HCT116 (cell line): ENCODE results near the gene DPF3. TPM values are rescaled to one million over a fixed set of nuclear protein-coding genes. Genes with fewer than 3 reads are reported as not detected.

ENCODE experiments used
- ATAC-seq: fragments of 200-7000 bp; cut with Tn5 transposase; 2 replicates; pipeline ENCODE4 v1.9.1; 2020; ENCODE audit warnings: mild to moderate bottlenecking, moderate library complexity
- BruUV-seq: library from RNA; stranded (reverse); fragments of 400-500 nt; replicated peaks from 2 replicates; lab custom pipeline; 2021; lab: Mats Ljungman, UMichigan
- CTCF ChIA-PET: fragments of 300-600 bp; sonication (Branson Sonifier 250); formaldehyde crosslinking; loops from one replicate; lab custom pipeline; 2021; ENCODE audit warnings: antibody characterized with exemption; lab: Charles Lee
- POLR2A ChIA-PET: fragments of 300-600, 350-600 bp; sonication (Branson Sonifier 250); formaldehyde crosslinking; loops from one replicate; lab custom pipeline; 2021; ENCODE audit warnings: antibody characterized with exemption; lab: Charles Lee
- RAD21 ChIA-PET, 2 experiments: fragments of 300-600 bp; sonication (Branson Sonifier 250); formaldehyde crosslinking; loops; one replicate each; lab custom pipeline; 2023; ENCODE audit warnings: low total read pairs in 2 of 2; ENCODE audit not compliant: uncharacterized antibody in 2 of 2, unreplicated experiment in 2 of 2, low non-redundant PET in 1 of 2; lab: Charles Lee
- DNase-seq: peaks from one replicate; pipeline ENCODE4 v3.0.0-alpha.2; 2010; ENCODE audit warnings: low read depth, low spot score
- H2AFZ ChIP-seq: fragments of 200-600 bp; shearing (Covaris generic), sonication (generic); 2 replicates; pipeline ENCODE4 v1.6.1; 2017; ENCODE audit warnings: low read depth, mixed run types, mixed read lengths, antibody characterized with exemption, low read length; ENCODE audit not compliant: poor library complexity, severe bottlenecking
- H3K27ac ChIP-seq: 2 replicates; pipeline ENCODE4 v1.5.1; 2012; ENCODE audit warnings: low read depth, low read length
- H3K27me3 ChIP-seq: fragments of 200-600 bp; sonication (generic); 2 replicates; pipeline ENCODE4 v1.6.1; 2016; ENCODE audit warnings: mixed run types, low read length, mixed read lengths; ENCODE audit not compliant: insufficient read depth
- H3K36me3 ChIP-seq, 2 experiments: fragments of 200-500 bp in 1 of 2; fragments of 200-600 bp in 1 of 2; sonication (Bioruptor generic) in 1 of 2; sonication (generic) in 1 of 2; 2 replicates each; pipeline versions ENCODE4 v1.5.1 to v1.6.1; 2014 to 2016; ENCODE audit warnings: low read length in 2 of 2, inconsistent platforms in 1 of 2, mixed read lengths in 1 of 2, mixed run types in 1 of 2; ENCODE audit not compliant: insufficient read depth in 2 of 2, control insufficient read depth in 1 of 2
- H3K4me1 ChIP-seq, 2 experiments: fragments of 200-600 bp in 1 of 2; sonication (generic) in 1 of 2; 2 replicates each; pipeline versions ENCODE4 v1.5.1 to v1.6.1; 2012 to 2017; ENCODE audit warnings: low read length in 2 of 2, inconsistent platforms in 1 of 2, mild to moderate bottlenecking in 1 of 2, mixed read lengths in 1 of 2, mixed run types in 1 of 2, moderate library complexity in 1 of 2; ENCODE audit not compliant: insufficient read depth in 2 of 2, control insufficient read depth in 1 of 2
- H3K4me2 ChIP-seq: fragments of 200-600 bp; sonication (generic); 2 replicates; pipeline ENCODE4 v1.6.1; 2017; ENCODE audit warnings: mixed run types, low read length, mixed read lengths
- H3K4me3 ChIP-seq, 2 experiments: fragments of 200-600 bp in 1 of 2; sonication (generic) in 1 of 2; replicated peaks in 1 of 2; 2 replicates each; pipeline ENCODE4 v1.5.1; 2011 to 2016; ENCODE audit warnings: low read length in 2 of 2, control low read depth in 1 of 2, low read depth in 1 of 2, mild to moderate bottlenecking in 1 of 2, mixed read lengths in 1 of 2, mixed run types in 1 of 2
- H3K79me2 ChIP-seq: fragments of 200-600 bp; sonication (generic); 2 replicates; pipeline ENCODE4 v1.6.1; 2017; ENCODE audit warnings: mild to moderate bottlenecking, mixed run types, low read length, moderate library complexity, mixed read lengths; ENCODE audit not compliant: insufficient read depth
- H3K9ac ChIP-seq: fragments of 200-600 bp; sonication (generic); 2 replicates; pipeline ENCODE4 v1.6.1; 2016; ENCODE audit warnings: low read length, mixed read lengths
- H3K9me2 ChIP-seq: fragments of 200-600 bp; sonication (generic), shearing (Covaris generic); 2 replicates; pipeline ENCODE4 v1.6.1; 2017; ENCODE audit warnings: mixed run types, mild to moderate bottlenecking, moderate library complexity; ENCODE audit not compliant: insufficient read depth
- H3K9me3 ChIP-seq, 2 experiments: fragments of 200-500 bp in 1 of 2; fragments of 200-600 bp in 1 of 2; sonication (Bioruptor generic) in 1 of 2; sonication (generic) in 1 of 2; 2 replicates each; pipeline ENCODE4 v1.6.1; 2014 to 2017; ENCODE audit warnings: low read length in 2 of 2, mixed read lengths in 2 of 2, inconsistent platforms in 1 of 2, low read depth in 1 of 2, mild to moderate bottlenecking in 1 of 2, mixed run types in 1 of 2, moderate library complexity in 1 of 2; ENCODE audit not compliant: control insufficient read depth in 1 of 2, insufficient read depth in 1 of 2
- H4K20me1 ChIP-seq: fragments of 200-600 bp; sonication (generic), shearing (Covaris generic); 2 replicates; pipeline ENCODE4 v1.6.1; 2017; ENCODE audit warnings: mixed run types, mild to moderate bottlenecking, moderate library complexity; ENCODE audit not compliant: insufficient read depth
- ELF1 ChIP-seq: IDR thresholded peaks from 2 replicates; pipeline ENCODE4 v1.6.1; 2012; ENCODE audit warnings: low read depth, borderline replicate concordance
- EZH2phosphoT487 ChIP-seq: fragments of 200-600 bp; IDR thresholded peaks from 2 replicates; pipeline ENCODE4 v1.6.1; 2018; ENCODE audit warnings: antibody characterized with exemption, borderline replicate concordance
- FOSL1 ChIP-seq: IDR thresholded peaks from 2 replicates; pipeline ENCODE4 v1.6.1; 2012; ENCODE audit warnings: low read depth
- RAD21 ChIP-seq: IDR thresholded peaks from 2 replicates; pipeline ENCODE4 v1.6.1; 2012; ENCODE audit warnings: low read depth, mild to moderate bottlenecking
- SIN3A ChIP-seq: IDR thresholded peaks from 2 replicates; pipeline ENCODE4 v1.6.1; 2012; ENCODE audit warnings: low read depth
- SP1 ChIP-seq: IDR thresholded peaks from 2 replicates; pipeline ENCODE4 v1.6.1; 2012; ENCODE audit warnings: low read depth
- ZFX ChIP-seq: fragments of 450-650 bp; IDR thresholded peaks from 2 replicates; pipeline ENCODE4 v1.6.1; 2017
- ZNF274 ChIP-seq: fragments of 200-500 bp; sonication (Bioruptor generic); IDR thresholded peaks from 2 replicates; pipeline ENCODE4 v1.6.1; 2014; ENCODE audit warnings: mild to moderate bottlenecking, low read depth, low read length, inconsistent platforms
- intact Hi-C: fragments of 100-400 bp; cut with micrococcal nuclease; formaldehyde crosslinking; loops from 2 replicates; pipeline ENCODE4 v1.10.0; 2022
- total RNA-seq: library from RNA; stranded (reverse); gene quantifications from one replicate; pipeline ENCODE4 v1.2.1, GENCODE V29; 2021; ENCODE audit not compliant: unreplicated experiment
- TF ChIP-seq, protein P1 (sequence below): IDR thresholded peaks from 2 replicates; pipeline ENCODE4 v1.6.1; 2012
- TF ChIP-seq, protein P2 (sequence below): IDR thresholded peaks from 2 replicates; pipeline ENCODE4 v1.6.1; 2011; ENCODE audit warnings: mild to moderate bottlenecking, low read length, moderate library complexity; ENCODE audit not compliant: insufficient replicate concordance; ENCODE audit errors: extremely low read depth
- TF ChIP-seq, protein P3 (sequence below), 3 experiments: fragments of 200-600 bp in 1 of 3; sonication (generic) in 1 of 3; IDR thresholded peaks in 2 of 3; conservative IDR thresholded peaks in 1 of 3; 2 replicates each; pipeline ENCODE4 v1.5.1; 2012 to 2017; ENCODE audit warnings: low read depth in 2 of 3, low read length in 2 of 3, antibody characterized with exemption in 1 of 3, borderline replicate concordance in 1 of 3, control low read depth in 1 of 3, mild to moderate bottlenecking in 1 of 3, mixed read lengths in 1 of 3, mixed run types in 1 of 3, moderate library complexity in 1 of 3; ENCODE audit not compliant: insufficient read depth in 1 of 3
- TF ChIP-seq, protein P4 (sequence below): IDR thresholded peaks from 2 replicates; pipeline ENCODE4 v1.6.1; 2012; ENCODE audit warnings: low read depth
- TF ChIP-seq, protein P5 (sequence below): IDR thresholded peaks from 2 replicates; pipeline ENCODE4 v1.6.1; 2012

The DPF3 gene
- total RNA-seq, 1 experiment from 2014 or later = 0.27 TPM

DNA sequence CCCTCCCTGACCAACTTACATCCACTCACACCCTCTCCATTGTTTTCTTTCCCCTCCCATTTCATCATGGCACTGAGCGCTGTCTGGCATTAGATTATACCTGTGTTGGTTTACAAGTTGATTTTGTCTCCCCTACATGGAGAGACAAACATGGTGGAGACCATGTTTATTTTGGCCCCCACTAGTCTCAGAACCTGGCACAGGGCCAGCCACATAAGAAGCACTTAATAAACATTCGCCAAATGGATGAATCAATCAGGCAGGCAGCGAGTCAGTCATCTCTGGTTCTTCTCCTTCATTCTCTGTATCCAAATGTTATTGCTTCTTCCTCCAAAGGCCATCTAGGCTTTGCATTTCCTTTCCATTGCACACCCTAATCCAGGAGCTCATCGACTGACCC lies 177.4 kb downstream of the DPF3 start:
- Histone ChIP-seq H3K27me3 (no peaks in the 10 kb centered on the region), H3K9ac (no peak overlapping the region), H3K27ac (no peak overlapping the region), H3K4me3 (no peak overlapping the region), H3K36me3 (no peaks in the 10 kb centered on the region), H3K79me2 (no peaks in the 10 kb centered on the region), H3K4me2 (no peak overlapping the region), H3K9me2 (no peaks in the 10 kb centered on the region), H3K9me3 (no peaks in the 10 kb centered on the region), H2AFZ (no peak overlapping the region), H3K4me1 (no peaks in the 10 kb centered on the region), H4K20me1 (no peaks in the 10 kb centered on the region)
- intact Hi-C loops = no loop called here
- no peak for TF ChIP-seq ZNF274
- TF ChIP-seq, protein P1, sequence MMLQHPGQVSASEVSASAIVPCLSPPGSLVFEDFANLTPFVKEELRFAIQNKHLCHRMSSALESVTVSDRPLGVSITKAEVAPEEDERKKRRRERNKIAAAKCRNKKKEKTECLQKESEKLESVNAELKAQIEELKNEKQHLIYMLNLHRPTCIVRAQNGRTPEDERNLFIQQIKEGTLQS = no peak
- no peak for TF ChIP-seq RAD21
- TF ChIP-seq, protein P2, sequence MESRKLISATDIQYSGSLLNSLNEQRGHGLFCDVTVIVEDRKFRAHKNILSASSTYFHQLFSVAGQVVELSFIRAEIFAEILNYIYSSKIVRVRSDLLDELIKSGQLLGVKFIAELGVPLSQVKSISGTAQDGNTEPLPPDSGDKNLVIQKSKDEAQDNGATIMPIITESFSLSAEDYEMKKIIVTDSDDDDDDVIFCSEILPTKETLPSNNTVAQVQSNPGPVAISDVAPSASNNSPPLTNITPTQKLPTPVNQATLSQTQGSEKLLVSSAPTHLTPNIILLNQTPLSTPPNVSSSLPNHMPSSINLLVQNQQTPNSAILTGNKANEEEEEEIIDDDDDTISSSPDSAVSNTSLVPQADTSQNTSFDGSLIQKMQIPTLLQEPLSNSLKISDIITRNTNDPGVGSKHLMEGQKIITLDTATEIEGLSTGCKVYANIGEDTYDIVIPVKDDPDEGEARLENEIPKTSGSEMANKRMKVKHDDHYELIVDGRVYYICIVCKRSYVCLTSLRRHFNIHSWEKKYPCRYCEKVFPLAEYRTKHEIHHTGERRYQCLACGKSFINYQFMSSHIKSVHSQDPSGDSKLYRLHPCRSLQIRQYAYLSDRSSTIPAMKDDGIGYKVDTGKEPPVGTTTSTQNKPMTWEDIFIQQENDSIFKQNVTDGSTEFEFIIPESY = no peak
- TF ChIP-seq, protein P3, sequence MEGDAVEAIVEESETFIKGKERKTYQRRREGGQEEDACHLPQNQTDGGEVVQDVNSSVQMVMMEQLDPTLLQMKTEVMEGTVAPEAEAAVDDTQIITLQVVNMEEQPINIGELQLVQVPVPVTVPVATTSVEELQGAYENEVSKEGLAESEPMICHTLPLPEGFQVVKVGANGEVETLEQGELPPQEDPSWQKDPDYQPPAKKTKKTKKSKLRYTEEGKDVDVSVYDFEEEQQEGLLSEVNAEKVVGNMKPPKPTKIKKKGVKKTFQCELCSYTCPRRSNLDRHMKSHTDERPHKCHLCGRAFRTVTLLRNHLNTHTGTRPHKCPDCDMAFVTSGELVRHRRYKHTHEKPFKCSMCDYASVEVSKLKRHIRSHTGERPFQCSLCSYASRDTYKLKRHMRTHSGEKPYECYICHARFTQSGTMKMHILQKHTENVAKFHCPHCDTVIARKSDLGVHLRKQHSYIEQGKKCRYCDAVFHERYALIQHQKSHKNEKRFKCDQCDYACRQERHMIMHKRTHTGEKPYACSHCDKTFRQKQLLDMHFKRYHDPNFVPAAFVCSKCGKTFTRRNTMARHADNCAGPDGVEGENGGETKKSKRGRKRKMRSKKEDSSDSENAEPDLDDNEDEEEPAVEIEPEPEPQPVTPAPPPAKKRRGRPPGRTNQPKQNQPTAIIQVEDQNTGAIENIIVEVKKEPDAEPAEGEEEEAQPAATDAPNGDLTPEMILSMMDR (IDR thresholded peaks at IDR 0.05 in 2 of 3, conservative IDR thresholded peaks at IDR 0.05 in 1 of 3; ENCODE audit: borderline replicate concordance in 1 of 3, insufficient read depth in 1 of 3, low read depth in 2 of 3, low read length in 2 of 3) = no peak
- TF ChIP-seq, protein P4, sequence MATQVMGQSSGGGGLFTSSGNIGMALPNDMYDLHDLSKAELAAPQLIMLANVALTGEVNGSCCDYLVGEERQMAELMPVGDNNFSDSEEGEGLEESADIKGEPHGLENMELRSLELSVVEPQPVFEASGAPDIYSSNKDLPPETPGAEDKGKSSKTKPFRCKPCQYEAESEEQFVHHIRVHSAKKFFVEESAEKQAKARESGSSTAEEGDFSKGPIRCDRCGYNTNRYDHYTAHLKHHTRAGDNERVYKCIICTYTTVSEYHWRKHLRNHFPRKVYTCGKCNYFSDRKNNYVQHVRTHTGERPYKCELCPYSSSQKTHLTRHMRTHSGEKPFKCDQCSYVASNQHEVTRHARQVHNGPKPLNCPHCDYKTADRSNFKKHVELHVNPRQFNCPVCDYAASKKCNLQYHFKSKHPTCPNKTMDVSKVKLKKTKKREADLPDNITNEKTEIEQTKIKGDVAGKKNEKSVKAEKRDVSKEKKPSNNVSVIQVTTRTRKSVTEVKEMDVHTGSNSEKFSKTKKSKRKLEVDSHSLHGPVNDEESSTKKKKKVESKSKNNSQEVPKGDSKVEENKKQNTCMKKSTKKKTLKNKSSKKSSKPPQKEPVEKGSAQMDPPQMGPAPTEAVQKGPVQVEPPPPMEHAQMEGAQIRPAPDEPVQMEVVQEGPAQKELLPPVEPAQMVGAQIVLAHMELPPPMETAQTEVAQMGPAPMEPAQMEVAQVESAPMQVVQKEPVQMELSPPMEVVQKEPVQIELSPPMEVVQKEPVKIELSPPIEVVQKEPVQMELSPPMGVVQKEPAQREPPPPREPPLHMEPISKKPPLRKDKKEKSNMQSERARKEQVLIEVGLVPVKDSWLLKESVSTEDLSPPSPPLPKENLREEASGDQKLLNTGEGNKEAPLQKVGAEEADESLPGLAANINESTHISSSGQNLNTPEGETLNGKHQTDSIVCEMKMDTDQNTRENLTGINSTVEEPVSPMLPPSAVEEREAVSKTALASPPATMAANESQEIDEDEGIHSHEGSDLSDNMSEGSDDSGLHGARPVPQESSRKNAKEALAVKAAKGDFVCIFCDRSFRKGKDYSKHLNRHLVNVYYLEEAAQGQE = no peak
- no peak for TF ChIP-seq FOSL1
- TF ChIP-seq ZFX = no peak
- TF ChIP-seq, protein P5, sequence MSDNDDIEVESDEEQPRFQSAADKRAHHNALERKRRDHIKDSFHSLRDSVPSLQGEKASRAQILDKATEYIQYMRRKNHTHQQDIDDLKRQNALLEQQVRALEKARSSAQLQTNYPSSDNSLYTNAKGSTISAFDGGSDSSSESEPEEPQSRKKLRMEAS = no peak
- no peak for TF ChIP-seq SP1
- TF ChIP-seq SIN3A = no peak
- TF ChIP-seq EZH2phosphoT487 = no peak
- no peak for TF ChIP-seq ELF1
- no peak for ATAC-seq
- CTCF ChIA-PET = no interaction called here
- no peak for DNase-seq
- BruUV-seq = no TSS peak
- RAD21 ChIA-PET = interaction anchor here in 1 of 2 experiments (1.1 kb wide), 1 partner anchor 201 kb away, joined by 3 read pairs; no protein-coding TSS in a partner anchor
- POLR2A ChIA-PET = no interaction called here
